Measurements from ENCODE around the gene HTR7.

DNA sequence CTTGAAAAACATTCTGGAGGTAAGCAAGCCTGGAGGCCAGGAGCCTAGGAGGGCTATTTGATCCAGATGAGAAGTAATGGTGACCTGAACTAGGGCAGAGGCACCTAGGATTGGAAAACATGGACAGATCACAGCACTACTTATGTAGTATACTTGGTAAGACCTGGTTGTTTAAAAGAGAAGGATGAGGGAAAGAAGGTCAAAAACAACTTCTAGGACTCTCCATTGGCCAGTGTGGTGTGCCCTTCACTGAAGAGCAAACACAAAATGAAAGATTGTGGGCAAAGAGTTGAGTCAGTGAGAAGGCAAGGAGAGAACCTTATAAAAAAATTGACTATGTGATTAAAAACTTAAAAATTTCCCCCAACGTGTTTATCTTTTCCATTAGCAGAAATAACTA, 48.8 kb upstream of the HTR7 start:
- TF ChIP-seq, protein P1, sequence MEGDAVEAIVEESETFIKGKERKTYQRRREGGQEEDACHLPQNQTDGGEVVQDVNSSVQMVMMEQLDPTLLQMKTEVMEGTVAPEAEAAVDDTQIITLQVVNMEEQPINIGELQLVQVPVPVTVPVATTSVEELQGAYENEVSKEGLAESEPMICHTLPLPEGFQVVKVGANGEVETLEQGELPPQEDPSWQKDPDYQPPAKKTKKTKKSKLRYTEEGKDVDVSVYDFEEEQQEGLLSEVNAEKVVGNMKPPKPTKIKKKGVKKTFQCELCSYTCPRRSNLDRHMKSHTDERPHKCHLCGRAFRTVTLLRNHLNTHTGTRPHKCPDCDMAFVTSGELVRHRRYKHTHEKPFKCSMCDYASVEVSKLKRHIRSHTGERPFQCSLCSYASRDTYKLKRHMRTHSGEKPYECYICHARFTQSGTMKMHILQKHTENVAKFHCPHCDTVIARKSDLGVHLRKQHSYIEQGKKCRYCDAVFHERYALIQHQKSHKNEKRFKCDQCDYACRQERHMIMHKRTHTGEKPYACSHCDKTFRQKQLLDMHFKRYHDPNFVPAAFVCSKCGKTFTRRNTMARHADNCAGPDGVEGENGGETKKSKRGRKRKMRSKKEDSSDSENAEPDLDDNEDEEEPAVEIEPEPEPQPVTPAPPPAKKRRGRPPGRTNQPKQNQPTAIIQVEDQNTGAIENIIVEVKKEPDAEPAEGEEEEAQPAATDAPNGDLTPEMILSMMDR (IDR thresholded peaks at IDR 0.05) = no peak
- TF ChIP-seq POLR2A (IDR thresholded peaks at IDR 0.05) = no peak
